Type B pancreatic cell (in vitro differentiated cells): ENCODE measurements around the gene CDKN2C. TPM values are rescaled to one million over a fixed set of nuclear protein-coding genes. Genes with fewer than 3 reads are reported as not detected.
"Not testable (repeated sequence)": the region's sequence is repeated elsewhere in the genome, so short reads cannot be mapped to it uniquely, and the experiment has no call there.

Source experiments
- DNase-seq: peaks from one replicate; pipeline ENCODE4 v3.0.0; 2021; ENCODE audit warnings: mixed read lengths; ENCODE audit not compliant: unreplicated experiment; ENCODE audit errors: extremely low spot score
- H3K27ac Mint-ChIP-seq: 2 replicates; pipeline ENCODE4 v1.8.0; 2021; ENCODE audit warnings: mild to moderate bottlenecking, mixed read lengths
- H3K27me3 Mint-ChIP-seq: 2 replicates; pipeline ENCODE4 v1.8.0; 2021; ENCODE audit warnings: mixed read lengths
- H3K36me3 Mint-ChIP-seq: 2 replicates; pipeline ENCODE4 v1.8.0; 2021; ENCODE audit warnings: mixed read lengths
- H3K4me1 Mint-ChIP-seq: one replicate; pipeline ENCODE4 v1.8.0; 2021; ENCODE audit warnings: mixed read lengths; ENCODE audit not compliant: unreplicated experiment
- H3K4me3 Mint-ChIP-seq: 2 replicates; pipeline ENCODE4 v1.8.0; 2021; ENCODE audit warnings: mild to moderate bottlenecking, mixed read lengths
- H3K9me3 Mint-ChIP-seq: 2 replicates; pipeline ENCODE4 v1.8.0; 2021; ENCODE audit warnings: mixed read lengths
- total RNA-seq: library from RNA; stranded (reverse); gene quantifications from 2 replicates; pipeline ENCODE4 v1.2.1, GENCODE V29; 2021; ENCODE audit warnings: low replicate concordance
- TF ChIP-seq, protein P1 (sequence below): fragments of 200-600 bp; sonication (generic); conservative IDR thresholded peaks from 2 replicates; pipeline ENCODE4 v1.5.0; 2021; ENCODE audit warnings: antibody characterized with exemption, mild to moderate bottlenecking

Gene CDKN2C
- total RNA-seq, 1 donor from 2014 or later: 1.5 TPM

DNA sequence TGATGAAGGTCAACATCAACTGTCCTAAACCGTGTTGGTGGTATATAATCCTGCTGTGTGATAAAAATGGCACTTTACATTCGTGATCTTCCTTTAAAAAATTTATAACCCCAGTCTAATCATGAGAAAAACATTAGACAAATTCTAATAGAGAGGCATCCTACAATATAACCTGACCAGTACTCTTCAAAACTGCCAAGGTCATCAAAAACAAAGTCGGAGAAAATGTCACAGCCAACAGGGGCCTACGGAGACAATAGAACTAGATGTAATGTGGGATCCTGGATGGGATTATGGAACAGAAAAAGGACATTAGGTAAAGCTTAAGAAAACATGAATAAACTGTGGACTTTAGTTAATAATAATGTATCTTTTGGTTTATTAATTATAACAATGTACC is 25.0 kb downstream of the CDKN2C start:
- Mint-ChIP-seq H3K9me3 (no peaks in the 10 kb centered on the region), H3K27ac (no peak overlapping the region), H3K4me3 (no peak overlapping the region), H3K4me1 (no peaks in the 10 kb centered on the region), H3K27me3 (peaks cover 28% of the 10 kb centered on the region), H3K36me3 (no peaks in the 10 kb centered on the region)
- TF ChIP-seq, protein P1, sequence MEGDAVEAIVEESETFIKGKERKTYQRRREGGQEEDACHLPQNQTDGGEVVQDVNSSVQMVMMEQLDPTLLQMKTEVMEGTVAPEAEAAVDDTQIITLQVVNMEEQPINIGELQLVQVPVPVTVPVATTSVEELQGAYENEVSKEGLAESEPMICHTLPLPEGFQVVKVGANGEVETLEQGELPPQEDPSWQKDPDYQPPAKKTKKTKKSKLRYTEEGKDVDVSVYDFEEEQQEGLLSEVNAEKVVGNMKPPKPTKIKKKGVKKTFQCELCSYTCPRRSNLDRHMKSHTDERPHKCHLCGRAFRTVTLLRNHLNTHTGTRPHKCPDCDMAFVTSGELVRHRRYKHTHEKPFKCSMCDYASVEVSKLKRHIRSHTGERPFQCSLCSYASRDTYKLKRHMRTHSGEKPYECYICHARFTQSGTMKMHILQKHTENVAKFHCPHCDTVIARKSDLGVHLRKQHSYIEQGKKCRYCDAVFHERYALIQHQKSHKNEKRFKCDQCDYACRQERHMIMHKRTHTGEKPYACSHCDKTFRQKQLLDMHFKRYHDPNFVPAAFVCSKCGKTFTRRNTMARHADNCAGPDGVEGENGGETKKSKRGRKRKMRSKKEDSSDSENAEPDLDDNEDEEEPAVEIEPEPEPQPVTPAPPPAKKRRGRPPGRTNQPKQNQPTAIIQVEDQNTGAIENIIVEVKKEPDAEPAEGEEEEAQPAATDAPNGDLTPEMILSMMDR: no peak
- DNase-seq: no peak

DNA sequence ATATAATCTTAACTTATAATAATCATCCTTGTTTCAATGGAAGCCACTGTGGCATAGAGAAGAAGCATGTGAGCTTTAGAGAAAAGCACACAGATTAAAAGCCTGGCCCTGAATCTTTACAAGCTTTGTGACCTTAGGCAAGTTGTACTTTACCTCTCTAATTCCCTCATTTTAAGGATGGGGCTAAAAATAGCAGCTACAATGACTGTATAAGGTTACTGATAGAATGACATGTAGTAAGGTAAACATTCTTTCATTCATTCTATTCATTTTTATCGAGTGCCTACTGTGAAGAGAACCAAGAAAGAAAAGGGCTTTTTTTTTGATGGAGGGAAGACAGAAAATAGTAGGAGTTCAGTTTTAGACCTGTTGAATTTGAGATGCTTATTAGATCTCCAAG is 25.6 kb downstream of the CDKN2C start:
- H3K27ac Mint-ChIP-seq: no peak overlapping the region
- H3K9me3 Mint-ChIP-seq: no peaks in the 10 kb centered on the region
- no peak overlapping the region for H3K4me3 Mint-ChIP-seq
- TF ChIP-seq, protein P1: no peak
- H3K27me3 Mint-ChIP-seq: peaks cover 28% of the 10 kb centered on the region
- no peaks in the 10 kb centered on the region for H3K36me3 Mint-ChIP-seq
- DNase-seq: no peak
- H3K4me1 Mint-ChIP-seq: no peaks in the 10 kb centered on the region

DNA sequence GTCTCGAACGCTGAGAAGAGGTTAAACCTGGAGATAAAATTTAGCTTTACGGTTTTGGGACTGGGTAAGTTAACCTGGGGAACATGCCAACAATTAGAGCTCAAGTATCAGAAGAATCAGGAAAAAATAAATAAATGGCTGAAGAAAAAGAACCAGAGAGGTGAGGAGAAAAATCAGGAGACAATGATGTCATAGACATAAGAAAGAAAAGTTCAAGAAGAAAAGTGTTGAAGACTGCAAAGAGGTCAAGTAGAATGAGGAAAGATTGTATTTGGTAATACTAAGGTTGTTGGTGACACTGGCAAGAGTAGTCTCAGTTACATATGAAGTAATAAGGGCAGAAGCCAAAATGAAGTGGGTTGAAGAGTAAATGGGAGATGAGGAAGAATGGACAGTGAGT is 26.0 kb downstream of the CDKN2C start:
- no peaks in the 10 kb centered on the region for H3K4me1 Mint-ChIP-seq
- H3K27ac Mint-ChIP-seq: no peak overlapping the region
- no peaks in the 10 kb centered on the region for H3K9me3 Mint-ChIP-seq
- TF ChIP-seq, protein P1: no peak
- DNase-seq: no peak
- no peaks in the 10 kb centered on the region for H3K36me3 Mint-ChIP-seq
- peaks cover 28% of the 10 kb centered on the region for H3K27me3 Mint-ChIP-seq
- no peak overlapping the region for H3K4me3 Mint-ChIP-seq

DNA sequence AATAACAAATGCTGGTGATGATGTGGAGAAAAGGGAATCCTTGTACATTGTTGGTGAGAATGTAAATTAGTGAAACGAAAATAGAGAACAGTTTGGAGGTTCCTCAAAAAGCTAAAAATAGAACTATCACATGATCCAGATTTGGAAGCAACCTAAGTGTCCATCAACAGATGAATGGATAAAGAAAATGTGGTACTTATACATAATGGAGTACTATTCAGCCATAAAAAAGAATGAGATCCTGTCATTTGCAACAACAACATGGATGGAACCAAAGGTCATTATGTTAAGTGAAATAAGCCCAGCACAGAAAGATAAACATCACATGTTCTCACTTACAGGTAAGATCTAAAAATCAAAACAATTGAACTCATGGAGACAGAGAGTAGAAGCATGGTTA is 29.3 kb downstream of the CDKN2C start:
- not testable (repeated sequence) for H3K4me1 Mint-ChIP-seq, H3K27ac Mint-ChIP-seq, H3K9me3 Mint-ChIP-seq, H3K36me3 Mint-ChIP-seq, H3K4me3 Mint-ChIP-seq, DNase-seq
- H3K27me3 Mint-ChIP-seq: peaks cover 34% of the 10 kb centered on the region

DNA sequence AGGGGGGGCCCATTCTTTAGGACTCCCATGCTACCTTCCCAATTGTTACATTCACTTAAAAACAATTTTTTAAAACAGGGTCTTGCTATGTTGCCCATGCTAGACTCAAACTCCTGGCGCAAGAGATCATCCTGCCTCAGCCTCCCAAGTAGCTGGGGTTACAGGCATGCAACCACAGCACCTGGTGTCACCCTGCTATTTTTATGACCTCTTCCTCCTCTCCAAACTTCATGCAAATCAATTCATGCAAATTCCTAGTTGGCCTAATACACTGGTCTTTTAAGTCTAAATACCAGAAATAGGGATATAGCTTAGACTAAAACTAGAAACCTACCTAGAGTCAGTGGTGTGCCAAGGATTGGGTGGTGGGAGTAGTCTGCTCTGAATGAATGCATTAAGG is 30.1 kb downstream of the CDKN2C start:
- H3K36me3 Mint-ChIP-seq: no peaks in the 10 kb centered on the region
- H3K9me3 Mint-ChIP-seq: no peaks in the 10 kb centered on the region
- no peak overlapping the region for H3K4me3 Mint-ChIP-seq
- no peak for DNase-seq
- TF ChIP-seq, protein P1: no peak
- no peak overlapping the region for H3K27ac Mint-ChIP-seq
- no peaks in the 10 kb centered on the region for H3K4me1 Mint-ChIP-seq
- H3K27me3 Mint-ChIP-seq: peaks cover 35% of the 10 kb centered on the region

DNA sequence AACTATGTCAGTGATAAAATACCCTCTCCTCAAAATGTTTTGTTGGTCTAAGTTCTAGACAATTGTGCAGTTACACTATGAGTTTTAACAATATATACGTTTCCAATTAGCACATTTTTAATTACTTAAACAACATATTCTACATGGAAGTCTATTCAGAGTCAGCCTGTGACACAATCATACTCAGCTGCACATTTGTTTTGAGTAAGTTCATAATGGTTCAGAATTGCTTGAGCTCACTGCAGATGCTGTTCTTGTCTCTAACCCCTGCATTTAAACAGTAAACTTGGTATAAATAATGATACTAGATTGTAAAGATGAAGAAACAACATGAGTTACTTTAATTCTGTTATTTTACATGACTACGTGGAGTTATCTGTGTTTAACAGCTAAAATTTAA is 30.6 kb downstream of the CDKN2C start:
- Mint-ChIP-seq H3K9me3 (no peaks in the 10 kb centered on the region), H3K27ac (no peak overlapping the region), H3K4me3 (no peak overlapping the region), H3K4me1 (no peaks in the 10 kb centered on the region), H3K36me3 (no peaks in the 10 kb centered on the region), H3K27me3 (peaks cover 33% of the 10 kb centered on the region)
- TF ChIP-seq, protein P1: no peak
- no peak for DNase-seq
